ENCODE measurements around the gene SNX6. TPM values are rescaled to one million over a fixed set of nuclear protein-coding genes. Genes with fewer than 3 reads are reported as not detected.
"Not testable (repeated sequence)": the region's sequence is repeated elsewhere in the genome, so short reads cannot be mapped to it uniquely, and the experiment has no call there.

SNX6 gene
- total RNA-seq, 1 experiment from 2014 or later = 73.4 TPM

DNA sequence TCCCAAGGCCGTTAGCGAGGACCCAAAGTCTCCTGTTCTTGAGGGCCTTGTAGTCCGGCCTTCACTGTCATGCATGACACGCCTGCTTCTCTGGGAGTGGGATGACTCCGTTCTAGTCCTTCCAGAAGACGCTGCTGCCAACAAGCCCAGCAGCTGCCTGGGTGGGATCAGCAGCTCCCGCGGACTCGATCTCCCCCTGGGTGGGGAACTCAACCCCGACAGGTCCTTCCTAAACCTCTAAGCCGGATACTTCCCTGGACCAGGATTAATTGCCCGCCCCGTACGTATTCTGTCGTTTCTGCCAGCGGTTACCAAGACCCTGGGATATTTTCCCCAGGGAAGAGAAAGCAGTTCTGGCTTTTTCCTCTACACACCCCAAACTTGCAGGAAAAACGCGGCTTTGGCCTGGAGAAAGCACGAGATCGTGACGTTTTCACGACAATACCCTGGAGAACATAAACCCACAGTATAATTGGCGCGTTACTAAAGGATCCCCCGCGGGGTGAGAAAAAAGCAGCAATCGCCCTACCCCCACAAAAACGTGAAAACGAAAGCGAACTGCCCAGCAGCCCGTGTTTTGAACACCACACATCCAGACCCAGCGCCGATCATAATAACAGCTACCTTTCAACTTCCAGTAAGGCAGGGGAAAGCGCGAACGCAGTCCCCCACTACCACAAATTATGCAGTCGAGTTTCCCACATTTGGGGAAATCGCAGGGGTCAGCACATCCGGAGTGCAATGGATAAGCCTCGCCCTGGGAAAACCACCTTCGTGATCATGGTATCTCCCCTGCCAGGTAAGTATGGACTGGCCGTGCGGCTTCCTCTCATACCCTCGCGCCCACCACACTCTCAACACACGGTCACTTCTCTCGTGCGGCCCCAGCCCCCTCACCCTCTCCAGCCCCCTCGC lies 74.1 kb downstream of the SNX6 start:
- H3K4me2 ChIP-seq (ENCODE audit: low read length); RAD21 ChIA-PET (ENCODE audit: low non-redundant PET in 1 of 2, low total read pairs in 2 of 2, uncharacterized antibody in 2 of 2, unreplicated experiment in 2 of 2); H3K9me3 ChIP-seq (ENCODE audit: control insufficient read depth in 1 of 2, insufficient read depth in 1 of 2, low read depth in 1 of 2, low read length in 2 of 2); POLR2A ChIA-PET; CTCF ChIA-PET; H3K27me3 ChIP-seq (ENCODE audit: insufficient read depth, low read length); H3K4me3 ChIP-seq (replicated peaks in 1 of 2; ENCODE audit: low read depth in 1 of 2, low read length in 2 of 2); H3K79me2 ChIP-seq (ENCODE audit: insufficient read depth, low read length); H4K20me1 ChIP-seq (ENCODE audit: insufficient read depth); DNase-seq (ENCODE audit: low read depth, low spot score); BruUV-seq (replicated peaks); H3K36me3 ChIP-seq (ENCODE audit: control insufficient read depth in 1 of 2, insufficient read depth in 2 of 2, low read length in 2 of 2); H3K9ac ChIP-seq (ENCODE audit: low read length); H3K9me2 ChIP-seq (ENCODE audit: insufficient read depth); H2AFZ ChIP-seq (ENCODE audit: low read depth, low read length, poor library complexity, severe bottlenecking); H3K27ac ChIP-seq (ENCODE audit: low read depth, low read length); intact Hi-C loops (cut with micrococcal nuclease): not testable (repeated sequence)
- H3K4me1 ChIP-seq (ENCODE audit: control insufficient read depth in 1 of 2, insufficient read depth in 2 of 2, low read length in 2 of 2) = peaks cover 10 to 11% of the 10 kb centered on the region in 2 experiments; a peak in 3 of 4 replicates
- ATAC-seq = peak; percentile 79

DNA sequence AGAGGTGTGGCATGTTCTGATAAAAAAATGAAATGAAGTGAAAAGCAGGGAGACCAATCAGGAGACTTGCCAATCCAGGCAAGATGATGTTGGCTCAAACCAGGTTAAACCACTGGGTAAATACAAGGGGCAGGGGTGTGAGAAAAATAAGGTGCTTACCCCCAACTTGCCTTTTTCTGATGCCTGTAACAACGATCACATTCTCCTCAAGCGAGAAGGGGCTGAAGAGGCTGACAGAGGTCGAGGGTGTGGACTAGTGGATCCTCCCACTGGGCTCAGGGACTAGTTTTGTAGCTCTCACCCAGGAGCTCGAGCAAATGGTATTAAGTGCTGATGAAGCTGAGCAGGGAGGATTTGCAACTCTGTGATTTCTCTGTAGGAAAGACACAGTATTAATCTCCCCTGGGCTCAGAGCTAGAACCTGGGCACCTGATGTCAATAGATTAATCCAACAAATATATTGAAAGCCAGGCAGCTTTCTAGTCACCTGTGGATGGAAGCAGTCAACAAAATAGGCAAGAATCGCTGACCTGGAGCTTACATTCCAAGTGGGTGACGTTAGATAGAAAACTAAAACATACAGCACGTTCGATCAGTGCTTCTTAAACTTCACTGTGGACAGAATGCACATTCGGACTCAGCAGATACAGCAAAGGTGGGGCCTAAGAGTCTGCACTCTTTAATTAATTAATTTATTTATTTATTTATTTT lies 75.3 kb downstream of the SNX6 start:
- Histone ChIP-seq H3K36me3 (ENCODE audit: control insufficient read depth in 1 of 2, insufficient read depth in 2 of 2, low read length in 2 of 2) (no peaks in the 10 kb centered on the region), H3K9ac (ENCODE audit: low read length) (peak overlapping the region; percentile 7; the same call in 1 of the 2 replicates), H3K27ac (ENCODE audit: low read depth, low read length) (peak overlapping the region; percentile 50), H3K4me3 (replicated peaks in 1 of 2; ENCODE audit: low read depth in 1 of 2, low read length in 2 of 2) (no peak overlapping the region), H3K4me2 (ENCODE audit: low read length) (peak overlapping the region; percentile 23; the same call in 1 of the 2 replicates), H3K9me2 (ENCODE audit: insufficient read depth) (no peaks in the 10 kb centered on the region), H2AFZ (ENCODE audit: low read depth, low read length, poor library complexity, severe bottlenecking) (no peak overlapping the region), H3K9me3 (ENCODE audit: control insufficient read depth in 1 of 2, insufficient read depth in 1 of 2, low read depth in 1 of 2, low read length in 2 of 2) (no peaks in the 10 kb centered on the region), H3K4me1 (ENCODE audit: control insufficient read depth in 1 of 2, insufficient read depth in 2 of 2, low read length in 2 of 2) (peaks cover 10 to 11% of the 10 kb centered on the region in 2 experiments; a peak in 3 of 4 replicates), H3K27me3 (ENCODE audit: insufficient read depth, low read length) (no peaks in the 10 kb centered on the region), H3K79me2 (ENCODE audit: insufficient read depth, low read length) (no peaks in the 10 kb centered on the region), H4K20me1 (ENCODE audit: insufficient read depth) (no peaks in the 10 kb centered on the region)
- DNase-seq (ENCODE audit: low read depth, low spot score) (no peak), ATAC-seq (no peak)
- intact Hi-C loops (cut with micrococcal nuclease) = no loop called here
- ChIA-PET CTCF (no interaction called here), POLR2A (interaction anchor here (0.6 kb wide), 1 partner anchor 36 kb away, joined by 3 read pairs; no protein-coding TSS in a partner anchor), RAD21 (ENCODE audit: low non-redundant PET in 1 of 2, low total read pairs in 2 of 2, uncharacterized antibody in 2 of 2, unreplicated experiment in 2 of 2) (interaction anchor here in 1 of 2 experiments (0.5 kb wide), 1 partner anchor 347 kb away, joined by 4 read pairs; no protein-coding TSS in a partner anchor)
- TSS peak; percentile 77 for BruUV-seq (replicated peaks)
- no peak for TF ChIP-seq EZH2 (IDR thresholded peaks at IDR 0.05)
- TF ChIP-seq SIN3A (IDR thresholded peaks at IDR 0.05; ENCODE audit: low read depth) = no peak
- peak; percentile 32 for TF ChIP-seq POLR2A (IDR thresholded peaks at IDR 0.05; ENCODE audit: borderline replicate concordance, extremely low read depth, insufficient read depth, insufficient read length)

- H3K36me3 ChIP-seq (ENCODE audit: control insufficient read depth in 1 of 2, insufficient read depth in 2 of 2, low read length in 2 of 2); H2AFZ ChIP-seq (ENCODE audit: low read depth, low read length, poor library complexity, severe bottlenecking); RAD21 ChIA-PET (ENCODE audit: low non-redundant PET in 1 of 2, low total read pairs in 2 of 2, uncharacterized antibody in 2 of 2, unreplicated experiment in 2 of 2); H3K27ac ChIP-seq (ENCODE audit: low read depth, low read length); CTCF ChIA-PET; DNase-seq (ENCODE audit: low read depth, low spot score); H3K9me2 ChIP-seq (ENCODE audit: insufficient read depth); H3K79me2 ChIP-seq (ENCODE audit: insufficient read depth, low read length); H3K4me2 ChIP-seq (ENCODE audit: low read length); H3K27me3 ChIP-seq (ENCODE audit: insufficient read depth, low read length); H3K4me3 ChIP-seq (replicated peaks in 1 of 2; ENCODE audit: low read depth in 1 of 2, low read length in 2 of 2); H4K20me1 ChIP-seq (ENCODE audit: insufficient read depth); ATAC-seq; POLR2A ChIA-PET; intact Hi-C loops (cut with micrococcal nuclease); H3K4me1 ChIP-seq (ENCODE audit: control insufficient read depth in 1 of 2, insufficient read depth in 2 of 2, low read length in 2 of 2); BruUV-seq (replicated peaks); H3K9ac ChIP-seq (ENCODE audit: low read length); H3K9me3 ChIP-seq (ENCODE audit: control insufficient read depth in 1 of 2, insufficient read depth in 1 of 2, low read depth in 1 of 2, low read length in 2 of 2): not testable (repeated sequence)
These were observed 80.5 kb downstream of the SNX6 start for GRCh38 chr14:34549276-34549966.
